ENCODE data around the gene ADAMTS12. TPM values are rescaled to one million over a fixed set of nuclear protein-coding genes. Genes with fewer than 3 reads are reported as not detected.

ADAMTS12 gene
- total and polyA plus RNA-seq, 5 donors from 2014 or later = not detected

GRCh38 chr5:33474931-33475499 lies 416.8 kb downstream of the ADAMTS12 start:
- Histone ChIP-seq H3K4me1 (ENCODE audit: control insufficient read depth, insufficient read depth, low read length, poor library complexity, severe bottlenecking) (no peaks in the 10 kb centered on the region), H3K27ac (ENCODE audit: insufficient read depth, low read length, poor library complexity, severe bottlenecking) (no peak overlapping the region), H3K27me3 (ENCODE audit: control insufficient read depth, insufficient read depth, low read length) (no peaks in the 10 kb centered on the region), H3K36me3 (ENCODE audit: control insufficient read depth, insufficient read depth, low read length) (peaks cover 37% of the 10 kb centered on the region), H3K9me3 (ENCODE audit: control insufficient read depth in 2 of 2, low read length in 2 of 2) (no peaks in the 10 kb centered on the region), H3K4me3 (ENCODE audit: low read depth, low read length) (no peak overlapping the region)
- Mint-ChIP-seq H3K27ac (no peak overlapping the region), H3K4me3 (no peak overlapping the region), H3K4me1 (no peaks in the 10 kb centered on the region), H3K9me3 (peaks cover 0 to 8% (median 0%) of the 10 kb centered on the region in 7 donors), H3K27me3 (no peaks in the 10 kb centered on the region), H3K36me3 (peaks cover 70% of the 10 kb centered on the region)
- no peak for DNase-seq
- no peak for ATAC-seq (ENCODE audit: low read depth in 2 of 2)

DNA sequence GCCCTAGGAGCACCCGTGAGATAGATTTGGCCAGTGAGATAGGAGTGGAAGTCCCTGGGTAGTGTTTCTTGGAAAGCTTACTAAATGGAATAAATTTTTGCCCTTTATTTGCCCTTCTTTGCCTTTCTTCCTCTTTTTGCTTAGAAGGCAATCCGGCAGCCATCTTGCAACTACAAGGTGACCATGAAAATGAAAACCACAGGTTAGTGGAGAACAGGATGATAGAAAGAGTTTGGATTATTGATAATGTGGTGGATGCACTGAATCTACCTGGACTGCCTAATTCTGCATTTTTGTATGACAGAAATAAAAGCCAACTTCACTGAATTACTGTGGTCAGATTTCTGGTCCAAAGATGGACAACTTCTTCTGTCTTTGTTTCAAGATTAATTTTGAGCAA lies 417.8 kb downstream of the ADAMTS12 start:
- Mint-ChIP-seq H3K36me3 (peaks cover 67% of the 10 kb centered on the region), H3K4me1 (no peaks in the 10 kb centered on the region), H3K9me3 (peaks cover 0 to 8% (median 0%) of the 10 kb centered on the region in 7 donors), H3K27ac (no peak overlapping the region), H3K4me3 (no peak overlapping the region), H3K27me3 (no peaks in the 10 kb centered on the region)
- no peak overlapping the region for H3K4me3 ChIP-seq (ENCODE audit: low read depth, low read length)
- no peak overlapping the region for H3K27ac ChIP-seq (ENCODE audit: insufficient read depth, low read length, poor library complexity, severe bottlenecking)
- H3K9me3 ChIP-seq (ENCODE audit: control insufficient read depth in 2 of 2, low read length in 2 of 2) = no peaks in the 10 kb centered on the region
- H3K4me1 ChIP-seq (ENCODE audit: control insufficient read depth, insufficient read depth, low read length, poor library complexity, severe bottlenecking) = no peaks in the 10 kb centered on the region
- no peak for DNase-seq
- peaks cover 44% of the 10 kb centered on the region for H3K36me3 ChIP-seq (ENCODE audit: control insufficient read depth, insufficient read depth, low read length)
- H3K27me3 ChIP-seq (ENCODE audit: control insufficient read depth, insufficient read depth, low read length) = no peaks in the 10 kb centered on the region
- no peak for ATAC-seq (ENCODE audit: low read depth in 2 of 2)

Other genes with a start within 250 kb of the ADAMTS12 start
- gene RXFP3, start 44.4 kb upstream of the ADAMTS12 start, total RNA-seq = not detected
- not detected for gene RXFP3, start 44.4 kb upstream of the ADAMTS12 start, polyA plus RNA-seq
- not detected for gene SLC45A2, start 92.7 kb upstream of the ADAMTS12 start, total RNA-seq
- not detected for gene SLC45A2, start 92.7 kb upstream of the ADAMTS12 start, polyA plus RNA-seq
- gene AMACR, start 116.1 kb upstream of the ADAMTS12 start, total RNA-seq = 2.1 TPM
- gene AMACR, start 116.1 kb upstream of the ADAMTS12 start, polyA plus RNA-seq = 1 to 10 TPM; 7.7 to 9.3 (median 8.6) TPM
- gene C1QTNF3, start 151.2 kb upstream of the ADAMTS12 start, total RNA-seq = 7.6 TPM
- gene C1QTNF3, start 151.2 kb upstream of the ADAMTS12 start, polyA plus RNA-seq = under 1 TPM in 3 of 4 donors, not detected in 1; 0.09 to 0.60 (median 0.42) TPM

Measured in CD4-positive, CD25-positive, alpha-beta regulatory T cell (primary cell).